Upper lobe of left lung (tissue), 6 donors: ENCODE results near the gene PRKN. TPM values are rescaled to one million over a fixed set of nuclear protein-coding genes. Genes with fewer than 3 reads are reported as not detected.

Experiments used
- ATAC-seq, 2 donors: fragments of 200-7000 bp; cut with Tn5 transposase; one replicate each; pipeline ENCODE4 v1.9.1; 2022; ENCODE audit warnings: mild to moderate bottlenecking in 2 of 2, moderate library complexity in 2 of 2; ENCODE audit not compliant: low FRiP score in 2 of 2
- DNase-seq, 2 donors: peaks; one replicate each; pipeline ENCODE4 v3.0.0-alpha.2; 2019 to 2020
- H3K27ac ChIP-seq, 4 donors: fragments of 200-600 bp; sonication (generic); one replicate each; pipeline ENCODE4 v1.5.1; 2016 to 2019
- H3K27me3 ChIP-seq, 4 donors: fragments of 200-600 bp; sonication (generic); one replicate each; pipeline ENCODE4 v1.5.1; 2017 to 2019
- H3K36me3 ChIP-seq, 4 donors: fragments of 200-600 bp; sonication (generic); one replicate each; pipeline ENCODE4 v1.5.1; 2016 to 2019
- H3K4me1 ChIP-seq, 4 donors: fragments of 200-600 bp; sonication (generic); one replicate each; pipeline ENCODE4 v1.5.1; 2018 to 2019
- H3K4me3 ChIP-seq, 4 donors: fragments of 200-600 bp; sonication (generic); one replicate each; pipeline ENCODE4 v1.5.1; 2017 to 2019; ENCODE audit warnings: mild to moderate bottlenecking in 2 of 4, moderate library complexity in 1 of 4
- H3K9me3 ChIP-seq, 4 donors: fragments of 200-600 bp; sonication (generic); one replicate each; pipeline ENCODE4 v1.5.1; 2018 to 2019
- EP300 ChIP-seq, 4 donors: sonication (generic); formaldehyde crosslinking; IDR thresholded peaks; one replicate each; pipeline ENCODE4 v1.5.1; 2017; ENCODE audit warnings: antibody characterized with exemption in 4 of 4, control low read depth in 2 of 4
- POLR2A ChIP-seq, 4 donors: fragments of 450-650 bp; IDR thresholded peaks; one replicate each; pipeline ENCODE4 v1.5.1; 2016 to 2017; ENCODE audit warnings: antibody characterized with exemption in 4 of 4, mild to moderate bottlenecking in 2 of 4
- POLR2AphosphoS5 ChIP-seq, 2 donors: sonication (generic); formaldehyde crosslinking; IDR thresholded peaks; one replicate each; pipeline ENCODE4 v1.5.1; 2017; ENCODE audit warnings: antibody characterized with exemption in 2 of 2
- WGBS, 2 donors: methylation state at CpG; one replicate each; pipeline ENCODE4 v1.1.5; 2017 to 2018; 5-methylcytosine and 5-hydroxymethylcytosine counted together
- total RNA-seq, 6 donors: library from RNA; depleted of rRNA in 4 of 6; stranded (reverse); fragments of >200 nt in 4 of 6; gene quantifications; one replicate each; pipeline versions ENCODE4 v1.1.0 to v1.2.1, GENCODE V29; 2016 to 2021
- TF ChIP-seq, protein P1 (sequence below), 6 experiments: fragments of 450-650 bp in 4 of 6; fragments of 200-600 bp in 2 of 6; sonication (generic) in 2 of 6; IDR thresholded peaks; one replicate each; pipeline ENCODE4 v1.5.1; 2016 to 2019; ENCODE audit warnings: antibody characterized with exemption in 6 of 6
- donor health status: DM: no; HTN: no; CAD: no; lungs with moderate emphysema.
- donor health status: DM: no; HTN: yes; CAD: no; lungs with severe emphysema.

Gene PRKN
- total RNA-seq, 6 donors from 2014 or later = 2.7 to 29.3 (median 5.5) TPM

DNA sequence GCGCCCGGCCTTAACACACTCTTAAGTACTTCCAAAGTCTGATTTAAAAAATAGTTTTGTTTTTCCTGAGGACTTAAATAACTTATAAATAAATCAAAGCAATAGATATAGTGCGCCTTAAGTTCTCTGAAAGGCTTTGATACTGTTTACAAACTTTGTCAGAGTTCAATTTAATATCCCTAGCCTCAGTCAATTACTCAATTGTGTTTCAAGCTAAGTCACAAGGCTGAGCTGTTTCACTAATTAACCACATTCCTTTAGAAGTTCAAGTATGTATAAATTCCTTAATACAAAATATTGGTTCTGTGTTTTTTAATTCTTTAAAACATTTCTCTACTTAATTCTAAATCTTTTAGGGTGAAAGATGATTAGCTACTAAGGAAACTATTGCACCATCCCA lies 1275.3 kb downstream of the PRKN start:
- no peaks in the 10 kb centered on the region for H3K36me3 ChIP-seq
- no peak overlapping the region for H3K4me3 ChIP-seq
- WGBS, 2 donors = 84 to 88% methylated on average over 3 of the region's 3 CpGs
- no peaks in the 10 kb centered on the region for H3K27me3 ChIP-seq
- DNase-seq (no peak), ATAC-seq (no peak)
- no peak overlapping the region for H3K27ac ChIP-seq
- TF ChIP-seq, protein P1, sequence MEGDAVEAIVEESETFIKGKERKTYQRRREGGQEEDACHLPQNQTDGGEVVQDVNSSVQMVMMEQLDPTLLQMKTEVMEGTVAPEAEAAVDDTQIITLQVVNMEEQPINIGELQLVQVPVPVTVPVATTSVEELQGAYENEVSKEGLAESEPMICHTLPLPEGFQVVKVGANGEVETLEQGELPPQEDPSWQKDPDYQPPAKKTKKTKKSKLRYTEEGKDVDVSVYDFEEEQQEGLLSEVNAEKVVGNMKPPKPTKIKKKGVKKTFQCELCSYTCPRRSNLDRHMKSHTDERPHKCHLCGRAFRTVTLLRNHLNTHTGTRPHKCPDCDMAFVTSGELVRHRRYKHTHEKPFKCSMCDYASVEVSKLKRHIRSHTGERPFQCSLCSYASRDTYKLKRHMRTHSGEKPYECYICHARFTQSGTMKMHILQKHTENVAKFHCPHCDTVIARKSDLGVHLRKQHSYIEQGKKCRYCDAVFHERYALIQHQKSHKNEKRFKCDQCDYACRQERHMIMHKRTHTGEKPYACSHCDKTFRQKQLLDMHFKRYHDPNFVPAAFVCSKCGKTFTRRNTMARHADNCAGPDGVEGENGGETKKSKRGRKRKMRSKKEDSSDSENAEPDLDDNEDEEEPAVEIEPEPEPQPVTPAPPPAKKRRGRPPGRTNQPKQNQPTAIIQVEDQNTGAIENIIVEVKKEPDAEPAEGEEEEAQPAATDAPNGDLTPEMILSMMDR (IDR thresholded peaks at IDR 0.05) = no peak
- no peak for TF ChIP-seq POLR2AphosphoS5 (IDR thresholded peaks at IDR 0.05)
- TF ChIP-seq POLR2A (IDR thresholded peaks at IDR 0.05) = no peak
- TF ChIP-seq EP300 (IDR thresholded peaks at IDR 0.05) = no peak
- no peaks in the 10 kb centered on the region for H3K9me3 ChIP-seq
- H3K4me1 ChIP-seq = no peaks in the 10 kb centered on the region

DNA sequence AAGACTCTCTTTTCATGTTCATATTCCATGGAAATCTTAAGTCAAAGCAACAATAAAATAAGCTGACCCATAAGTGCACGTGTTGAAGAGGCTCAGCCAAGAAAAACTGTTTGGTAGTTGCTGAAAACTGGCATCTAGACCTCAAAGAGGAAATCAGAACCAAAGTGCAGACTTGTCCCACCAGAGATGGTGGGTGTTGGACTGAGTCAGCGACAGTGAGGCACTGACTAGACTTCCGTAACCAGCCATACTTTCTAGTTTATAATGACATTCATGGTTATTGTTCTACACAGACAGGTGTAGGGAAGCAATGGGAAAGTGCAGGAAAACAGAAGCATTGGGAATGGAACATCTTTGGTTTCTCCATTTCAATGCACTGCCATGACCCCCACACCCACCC lies 1278.0 kb downstream of the PRKN start:
- H3K4me1 ChIP-seq = peaks cover 0 to 7% (median 0%) of the 10 kb centered on the region in 4 donors
- H3K36me3 ChIP-seq = no peaks in the 10 kb centered on the region
- TF ChIP-seq POLR2AphosphoS5 (IDR thresholded peaks at IDR 0.05) (no peak), POLR2A (IDR thresholded peaks at IDR 0.05) (no peak), EP300 (IDR thresholded peaks at IDR 0.05) (no peak)
- TF ChIP-seq, protein P1 (IDR thresholded peaks at IDR 0.05) = no peak
- H3K27me3 ChIP-seq = no peaks in the 10 kb centered on the region
- H3K9me3 ChIP-seq = no peaks in the 10 kb centered on the region
- no peak overlapping the region for H3K27ac ChIP-seq
- no peak overlapping the region for H3K4me3 ChIP-seq
- DNase-seq = no peak
- no peak for ATAC-seq
- WGBS, 2 donors = 89 to 92% methylated on average over 3 of the region's 3 CpGs

DNA sequence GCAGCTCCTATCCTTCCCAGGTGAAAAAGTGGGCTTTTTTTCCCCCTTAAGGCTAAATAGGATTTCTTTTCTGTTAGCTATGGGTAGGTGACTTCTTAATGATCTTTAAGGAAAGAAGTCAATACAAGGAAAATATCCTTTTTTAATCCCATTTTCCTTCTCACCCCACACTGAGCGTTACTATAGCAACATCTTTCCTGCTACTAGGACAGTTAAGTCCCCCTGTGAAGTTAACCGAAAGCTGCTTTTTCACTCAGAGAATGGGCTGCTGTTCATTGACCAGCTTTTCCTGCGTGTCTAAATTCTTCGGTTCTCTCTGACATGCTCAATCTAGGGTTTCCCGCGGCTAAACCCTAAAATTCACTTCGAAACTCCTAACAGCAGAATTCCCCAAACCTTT lies 1280.6 kb downstream of the PRKN start:
- Histone ChIP-seq H3K4me1 (peaks cover 0 to 11% (median 0%) of the 10 kb centered on the region in 4 donors), H3K4me3 (no peak overlapping the region), H3K27ac (no peak overlapping the region), H3K36me3 (no peaks in the 10 kb centered on the region), H3K9me3 (no peaks in the 10 kb centered on the region), H3K27me3 (no peaks in the 10 kb centered on the region)
- ATAC-seq (no peak), DNase-seq (no peak)
- WGBS, 2 donors = 94 to 98% methylated on average over 7 of the region's 7 CpGs
- TF ChIP-seq, protein P1 (IDR thresholded peaks at IDR 0.05) = no peak
- TF ChIP-seq POLR2A (IDR thresholded peaks at IDR 0.05) = no peak
- no peak for TF ChIP-seq POLR2AphosphoS5 (IDR thresholded peaks at IDR 0.05)

DNA sequence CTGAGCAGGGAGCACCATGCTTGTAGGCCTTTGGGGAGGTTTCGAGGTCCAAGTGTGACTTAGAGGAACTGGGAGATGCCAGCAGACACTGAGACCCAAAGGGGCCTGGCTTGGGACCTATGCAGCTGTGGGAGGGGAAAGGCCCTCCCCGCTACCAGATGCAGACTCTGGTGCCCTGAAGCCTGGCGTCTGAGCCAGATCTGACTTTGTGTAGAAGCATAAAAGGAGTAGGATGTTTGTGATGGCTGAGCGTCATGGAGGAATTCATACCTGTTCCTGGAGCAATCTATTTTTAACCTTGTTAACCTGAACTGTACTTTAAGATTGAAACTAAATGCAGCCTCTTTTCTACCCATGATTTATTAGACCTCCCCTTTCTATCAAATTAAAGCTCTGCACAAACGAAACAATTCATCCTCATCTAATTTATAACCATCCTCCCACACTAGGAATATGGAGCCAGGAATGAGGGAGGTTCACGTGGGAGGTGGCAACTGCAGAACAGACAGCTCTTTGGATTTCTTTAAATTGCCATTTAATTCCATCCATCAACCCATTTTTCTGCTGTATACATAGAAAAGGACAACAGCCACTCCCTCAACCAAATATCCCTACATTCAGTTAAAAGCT lies 1281.2 kb downstream of the PRKN start:
- no peak for ATAC-seq

More for the DNA sequence above, 1281.2 kb downstream of the PRKN start:
- no peaks in the 10 kb centered on the region for H3K36me3 ChIP-seq
- H3K4me1 ChIP-seq = peaks cover 0 to 11% (median 0%) of the 10 kb centered on the region in 4 donors
- H3K27me3 ChIP-seq = no peaks in the 10 kb centered on the region
- no peak overlapping the region for H3K4me3 ChIP-seq
- no peak overlapping the region for H3K27ac ChIP-seq
- no peak for DNase-seq
- no peaks in the 10 kb centered on the region for H3K9me3 ChIP-seq
- WGBS, 2 donors = 80 to 82% methylated on average over 6 of the region's 6 CpGs
- TF ChIP-seq POLR2A (IDR thresholded peaks at IDR 0.05) (no peak), POLR2AphosphoS5 (IDR thresholded peaks at IDR 0.05) (no peak), EP300 (IDR thresholded peaks at IDR 0.05) (no peak)
- TF ChIP-seq, protein P1 (IDR thresholded peaks at IDR 0.05) = no peak
